ENCODE measurements around the gene TANGO6.
"Not testable (repeated sequence)": the region's sequence is repeated elsewhere in the genome, so short reads cannot be mapped to it uniquely, and the experiment has no call there.

TANGO6 gene

GRCh38 chr16:69063491-69063890 lies 220.2 kb downstream of the TANGO6 start:
- not testable (repeated sequence) for DNase-seq

- DNase-seq: no peak
Observed at GRCh38 chr16:69064124-69064763, 220.9 kb downstream of the TANGO6 start.

- no peak for DNase-seq
Observed at GRCh38 chr16:69064764-69065313, 221.5 kb downstream of the TANGO6 start.

GRCh38 chr16:69069504-69069903 lies 226.2 kb downstream of the TANGO6 start:
- no peak for DNase-seq

- no peak for DNase-seq
Observed at GRCh38 chr16:69071036-69071435, 227.7 kb downstream of the TANGO6 start.

- DNase-seq: no peak
Observed at GRCh38 chr16:69072640-69072974, 229.3 kb downstream of the TANGO6 start.

- DNase-seq: peak; percentile 77
Observed at GRCh38 chr16:69073181-69073702, 229.9 kb downstream of the TANGO6 start.

- DNase-seq: peak; percentile 22
Observed at GRCh38 chr16:69077251-69077650, 233.9 kb downstream of the TANGO6 start.

- no peak for DNase-seq
Observed at GRCh38 chr16:69078073-69078472, 234.7 kb downstream of the TANGO6 start.

- DNase-seq: no peak
Observed at GRCh38 chr16:69079697-69080096, 236.4 kb downstream of the TANGO6 start.

GRCh38 chr16:69083306-69083941 lies 240.1 kb downstream of the TANGO6 start:
- no peak for DNase-seq

GRCh38 chr16:69084289-69084688 lies 241.0 kb downstream of the TANGO6 start:
- peak; percentile 59 for DNase-seq

GRCh38 chr16:69085032-69085695 lies 241.8 kb downstream of the TANGO6 start:
- DNase-seq: no peak

- DNase-seq: no peak
Observed at GRCh38 chr16:69087161-69087581, 243.8 kb downstream of the TANGO6 start.

GRCh38 chr16:69088684-69089083 lies 245.4 kb downstream of the TANGO6 start:
- DNase-seq: no peak

- DNase-seq: no peak
Observed at GRCh38 chr16:69089091-69089910, 246.0 kb downstream of the TANGO6 start.

GRCh38 chr16:69093974-69094373 lies 250.6 kb downstream of the TANGO6 start:
- DNase-seq: no peak

GRCh38 chr16:69094501-69094900 lies 251.2 kb downstream of the TANGO6 start:
- DNase-seq: no peak

GRCh38 chr16:69095193-69095592 lies 251.9 kb downstream of the TANGO6 start:
- no peak for DNase-seq

GRCh38 chr16:69100071-69100691 lies 256.9 kb downstream of the TANGO6 start:
- DNase-seq: no peak

- peak; percentile 57 for DNase-seq
Observed at GRCh38 chr16:69105501-69106361, 262.4 kb downstream of the TANGO6 start, which contains the start of gene HAS3. HAS3 (plus strand) TSS chr16:69105653; CDS start chr16:69109396, 3,743 bp downstream.
